Thymus (tissue), 11 donors: Measurements from ENCODE around the gene ZNF180. TPM values are rescaled to one million over a fixed set of nuclear protein-coding genes. Genes with fewer than 3 reads are reported as not detected.
"Not testable (repeated sequence)": the region's sequence is repeated elsewhere in the genome, so short reads cannot be mapped to it uniquely, and the experiment has no call there.

Experiments
- DNase-seq, 9 donors: peaks; one replicate each; pipeline ENCODE4 v3.0.0-alpha.2; 2013; ENCODE audit warnings: low spot score in 9 of 9, low read depth in 6 of 9, missing footprints in 1 of 9
- H3K27ac ChIP-seq, 2 donors: one replicate each; pipeline ENCODE4 v1.5.1; 2013; ENCODE audit warnings: control low read depth in 1 of 2, low read depth in 1 of 2, low read length in 1 of 2, mild to moderate bottlenecking in 1 of 2, moderate library complexity in 1 of 2
- H3K27me3 ChIP-seq, 2 donors: one replicate each; pipeline ENCODE4 v1.5.1; 2013; ENCODE audit warnings: low read length in 1 of 2; ENCODE audit not compliant: control insufficient read depth in 2 of 2, insufficient read depth in 1 of 2
- H3K36me3 ChIP-seq, 2 donors: one replicate each; pipeline ENCODE4 v1.5.1; 2013; ENCODE audit warnings: low read length in 1 of 2, mild to moderate bottlenecking in 1 of 2, moderate library complexity in 1 of 2; ENCODE audit not compliant: control insufficient read depth in 2 of 2, insufficient read depth in 2 of 2
- H3K4me1 ChIP-seq, 2 donors: one replicate each; pipeline ENCODE4 v1.5.1; 2013; ENCODE audit warnings: low read length in 2 of 2; ENCODE audit not compliant: control insufficient read depth in 2 of 2, insufficient read depth in 2 of 2
- H3K4me3 ChIP-seq, 2 donors: one replicate each; pipeline ENCODE4 v1.5.1; 2013; ENCODE audit warnings: low read length in 2 of 2, control low read depth in 1 of 2, mild to moderate bottlenecking in 1 of 2
- H3K9me3 ChIP-seq, 2 donors: one replicate each; pipeline ENCODE4 v1.5.1; 2013; ENCODE audit warnings: low read length in 1 of 2, mild to moderate bottlenecking in 1 of 2; ENCODE audit not compliant: control insufficient read depth in 2 of 2, insufficient read depth in 1 of 2
- WGBS: extraction: QIAGEN DNeasy Blood & Tissue Kit; methylation state at CpG from one replicate; pipeline ENCODE4 v1.1.7; 2013; 5-methylcytosine and 5-hydroxymethylcytosine counted together
- polyA plus RNA-seq: library from polyadenylated mRNA; stranded (reverse); fragments of 200-250 nt; gene quantifications from one replicate; pipeline ENCODE4 v1.2.3, GENCODE V29; 2013
- total RNA-seq: library from RNA; stranded (reverse); fragments of 120-200 nt; gene quantifications from one replicate; pipeline ENCODE4 v1.2.4, GENCODE V29; 2013
- donor health status: healthy.

ZNF180 gene
- total and polyA plus RNA-seq, 2 donors: 8.3 to 11.6 TPM

DNA sequence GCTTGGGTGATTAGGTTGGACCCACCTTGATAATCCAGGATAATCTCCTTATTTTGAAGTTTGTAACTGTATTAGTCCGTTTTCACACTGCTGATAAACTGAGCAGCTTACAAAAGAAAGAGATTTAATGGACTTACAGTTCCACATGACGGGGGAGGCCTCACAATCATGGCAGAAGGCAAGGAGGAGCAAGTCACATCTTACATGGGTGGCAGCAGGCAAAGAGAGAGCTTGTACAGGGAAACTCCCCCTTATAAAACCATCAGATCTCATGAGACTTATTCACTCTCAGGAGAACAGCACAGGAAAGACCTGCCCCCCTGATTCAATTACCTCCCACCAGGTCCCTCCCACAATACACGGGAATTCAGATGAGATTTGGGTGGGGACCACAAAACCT lies 35.0 kb upstream of the ZNF180 start:
- whole genome bisulfite sequencing: 65% methylated on average over 3 of the region's 3 CpGs

DNA sequence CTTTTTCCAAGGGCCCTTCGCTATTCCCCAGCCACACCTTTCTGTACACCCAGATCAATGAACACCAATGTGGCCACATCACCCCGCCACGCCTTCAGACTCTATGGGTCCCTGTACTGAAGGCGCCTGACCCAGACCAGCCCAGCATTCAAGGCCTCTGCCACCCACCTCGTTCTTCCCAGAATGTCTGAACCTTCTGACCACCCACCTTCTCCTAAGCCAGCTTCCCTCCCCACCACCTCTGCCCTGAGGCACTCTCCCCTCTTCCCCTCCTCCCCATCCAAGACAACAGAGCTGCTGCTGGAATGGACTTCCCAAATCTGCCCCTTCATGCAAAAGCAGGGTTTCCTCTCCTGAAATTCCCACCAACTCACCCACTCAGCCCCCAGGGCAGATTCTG lies 32.5 kb upstream of the ZNF180 start:
- H3K4me1 ChIP-seq: no peaks in the 10 kb centered on the region
- H3K36me3 ChIP-seq: no peaks in the 10 kb centered on the region
- H3K9me3 ChIP-seq: peaks cover 0 to 5% of the 10 kb centered on the region in 2 donors
- H3K27me3 ChIP-seq: no peaks in the 10 kb centered on the region
- H3K27ac ChIP-seq: no peak overlapping the region
- no peak for DNase-seq
- WGBS: 89% methylated on average over 5 of the region's 5 CpGs
- H3K4me3 ChIP-seq: no peak overlapping the region

More for the DNA sequence above, 35.0 kb upstream of the ZNF180 start:
- not testable (repeated sequence) for H3K4me3 ChIP-seq, H3K27ac ChIP-seq, H3K36me3 ChIP-seq, H3K9me3 ChIP-seq, H3K27me3 ChIP-seq, H3K4me1 ChIP-seq, DNase-seq

DNA sequence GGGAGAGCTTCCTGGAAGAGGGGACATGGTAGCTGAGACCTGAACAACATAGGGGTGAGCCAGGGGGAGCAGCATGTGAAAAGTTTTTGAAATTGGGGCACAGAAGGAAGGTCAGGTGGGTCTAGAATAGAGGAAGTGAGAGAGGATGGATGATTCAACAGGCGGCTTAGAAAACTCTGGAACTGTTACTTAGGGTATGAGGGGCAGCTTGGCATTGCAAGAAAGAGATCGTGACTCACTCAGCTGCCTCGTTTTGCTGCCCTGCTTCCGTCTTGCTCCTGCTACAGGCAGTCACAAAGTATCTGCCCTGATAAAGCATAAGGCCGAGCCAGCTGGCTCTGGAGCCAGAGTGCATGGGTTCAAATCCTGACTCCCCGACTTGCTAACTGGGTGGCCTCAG lies 30.5 kb upstream of the ZNF180 start:
- Histone ChIP-seq H3K9me3 (peaks cover 0 to 5% of the 10 kb centered on the region in 2 donors), H3K4me1 (no peaks in the 10 kb centered on the region), H3K36me3 (no peaks in the 10 kb centered on the region), H3K27ac (no peak overlapping the region), H3K27me3 (no peaks in the 10 kb centered on the region), H3K4me3 (no peak overlapping the region)
- WGBS: 77% methylated on average over 6 of the region's 6 CpGs
- DNase-seq: no peak

DNA sequence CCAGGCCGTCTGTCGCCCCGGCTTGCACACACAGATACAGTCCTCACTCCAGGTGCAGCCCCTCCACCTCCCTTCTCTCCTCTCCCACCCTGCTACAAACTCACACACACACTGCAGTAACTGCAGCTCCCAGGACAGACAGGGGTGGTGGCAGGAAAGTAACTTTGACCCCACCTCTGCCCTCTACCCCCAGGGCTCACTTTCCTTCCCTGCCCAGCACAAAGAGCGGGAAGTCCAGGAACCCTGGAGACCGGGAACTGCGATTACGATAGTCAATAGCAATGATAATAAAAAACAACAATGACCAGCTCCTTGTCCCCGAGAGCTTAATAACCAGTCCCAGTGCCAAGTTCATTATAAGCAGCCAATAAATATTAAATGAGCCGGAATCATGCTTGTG lies 29.2 kb upstream of the ZNF180 start, which contains the start of gene CEACAM20:
CEACAM20 (minus strand) TSS at position 140 of the 400 bp plus-strand sequence. CDS start 166 bp downstream, outside the sequence.
- 87% methylated on average over 9 of the region's 9 CpGs for WGBS

DNA sequence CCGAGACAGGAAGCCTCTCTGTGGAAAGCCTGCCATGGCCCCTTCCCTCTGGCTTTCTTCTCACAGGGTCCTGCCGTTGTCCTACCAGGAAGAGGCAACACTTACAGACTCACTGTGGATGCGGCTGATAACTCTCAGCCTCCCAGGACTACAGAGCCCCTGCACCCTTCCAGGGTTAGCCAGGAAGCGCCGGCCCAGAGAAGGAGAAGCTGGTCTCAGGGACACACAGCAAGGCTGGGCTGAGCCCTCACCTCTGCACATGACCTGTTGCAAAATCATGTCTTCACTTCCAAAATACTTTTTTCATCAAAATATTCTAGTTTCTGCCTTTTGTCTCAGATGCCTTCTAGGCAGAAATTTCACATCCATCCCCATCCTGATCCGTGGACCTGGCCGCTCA lies 27.2 kb upstream of the ZNF180 start:
- Histone ChIP-seq H3K4me1 (no peaks in the 10 kb centered on the region), H3K4me3 (no peak overlapping the region), H3K9me3 (no peaks in the 10 kb centered on the region), H3K27ac (no peak overlapping the region), H3K36me3 (no peaks in the 10 kb centered on the region), H3K27me3 (no peaks in the 10 kb centered on the region)
- 81% methylated on average over 7 of the region's 7 CpGs for WGBS
- no peak for DNase-seq

More for the DNA sequence above, 29.2 kb upstream of the ZNF180 start, which contains the start of gene CEACAM20:
- Histone ChIP-seq H3K27ac (no peak within 1 kb of the TSS), H3K4me3 (no peak within 1 kb of the TSS), H3K9me3 (no peaks in the 10 kb centered on the region), H3K36me3 (no peaks in the 10 kb centered on the region), H3K4me1 (no peaks in the 10 kb centered on the region), H3K27me3 (no peaks in the 10 kb centered on the region)
- no peak for DNase-seq

DNA sequence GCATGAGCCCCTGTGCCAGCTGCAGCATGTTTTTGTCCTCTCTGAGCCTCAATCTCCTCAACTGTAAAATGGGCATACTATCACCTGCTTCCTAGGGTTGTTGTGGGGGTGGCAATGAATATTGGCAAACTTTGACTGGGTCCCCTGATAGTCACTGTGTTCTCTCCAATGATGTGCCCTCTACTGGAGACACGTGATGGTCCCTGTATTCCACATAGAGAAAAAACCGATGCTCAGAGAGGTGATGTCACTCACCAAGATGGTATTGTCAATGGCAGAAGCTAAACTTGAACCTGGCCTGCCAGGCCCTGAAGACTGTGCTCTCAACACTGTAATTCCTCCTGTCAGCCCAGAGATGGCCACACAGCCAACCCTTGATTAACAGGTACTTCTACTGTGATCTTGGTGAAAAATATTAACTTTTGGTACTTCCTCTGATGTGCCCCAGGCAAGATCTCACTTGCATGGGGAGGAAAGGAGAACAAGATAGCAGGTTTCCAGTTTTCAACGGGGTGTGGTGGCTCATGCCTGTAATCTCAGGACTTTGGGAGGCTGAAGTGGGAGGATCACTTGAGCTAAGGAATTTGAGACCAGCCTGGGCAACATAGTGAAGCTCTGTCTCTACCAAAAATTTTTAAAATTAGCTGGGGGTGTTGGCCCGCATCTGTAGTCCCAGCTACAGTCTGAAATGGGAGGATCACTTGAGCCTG lies 25.6 kb upstream of the ZNF180 start:
- Histone ChIP-seq H3K27me3 (no peaks in the 10 kb centered on the region), H3K4me1 (no peaks in the 10 kb centered on the region), H3K36me3 (no peaks in the 10 kb centered on the region), H3K4me3 (no peak overlapping the region), H3K27ac (no peak overlapping the region), H3K9me3 (no peaks in the 10 kb centered on the region)
- WGBS: 33% methylated on average over 4 of the region's 4 CpGs
- DNase-seq: no peak

DNA sequence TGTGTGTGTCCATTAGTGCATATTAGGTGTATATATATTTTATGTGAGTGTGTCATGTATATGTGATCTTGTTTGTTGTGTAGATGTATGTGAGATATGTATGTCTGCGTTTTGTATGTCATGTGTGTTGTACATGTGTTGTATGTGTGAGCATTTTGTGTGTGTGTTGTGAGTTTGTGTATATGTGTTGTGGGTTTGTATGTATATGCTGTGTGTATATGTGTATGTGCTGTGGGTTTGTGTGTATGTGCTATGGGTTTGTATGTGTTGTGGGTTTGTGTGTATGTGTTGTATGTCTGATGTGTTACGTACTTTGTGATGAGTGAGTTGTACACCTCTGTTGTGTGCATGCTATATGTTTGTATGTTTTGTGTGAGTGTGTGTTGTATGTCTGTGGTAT lies 21.0 kb upstream of the ZNF180 start:
- Histone ChIP-seq H3K4me1 (no peaks in the 10 kb centered on the region), H3K36me3 (no peaks in the 10 kb centered on the region), H3K27ac (no peak overlapping the region), H3K9me3 (peaks cover 0 to 2% of the 10 kb centered on the region in 2 donors), H3K4me3 (no peak overlapping the region), H3K27me3 (no peaks in the 10 kb centered on the region)
- 95% methylated on average over 2 of the region's 2 CpGs for WGBS
- DNase-seq: no peak

DNA sequence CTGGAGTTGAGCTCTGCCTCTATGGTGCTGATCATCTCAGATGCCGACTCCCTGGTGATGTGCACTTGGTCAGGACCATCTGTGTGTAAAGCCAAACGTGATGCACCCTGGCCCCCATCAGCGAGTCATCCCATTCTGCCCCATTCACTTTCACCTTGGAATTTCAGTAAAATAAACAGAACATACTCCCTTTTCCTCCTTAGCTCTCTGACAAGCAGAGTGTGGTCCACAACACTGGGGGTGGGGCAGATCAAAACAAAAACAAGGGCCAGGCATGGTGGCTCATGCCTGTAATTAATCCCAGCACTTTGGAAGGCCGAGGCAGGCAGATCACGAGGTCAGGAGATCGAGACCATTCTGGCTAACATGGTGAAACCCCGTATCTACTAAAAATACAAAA lies 16.8 kb upstream of the ZNF180 start:
- Histone ChIP-seq H3K4me1 (no peaks in the 10 kb centered on the region), H3K36me3 (no peaks in the 10 kb centered on the region), H3K9me3 (peaks cover 0 to 2% of the 10 kb centered on the region in 2 donors), H3K27me3 (no peaks in the 10 kb centered on the region), H3K4me3 (no peak overlapping the region), H3K27ac (no peak overlapping the region)
- no peak for DNase-seq
- WGBS: 88% methylated on average over 7 of the region's 7 CpGs

DNA sequence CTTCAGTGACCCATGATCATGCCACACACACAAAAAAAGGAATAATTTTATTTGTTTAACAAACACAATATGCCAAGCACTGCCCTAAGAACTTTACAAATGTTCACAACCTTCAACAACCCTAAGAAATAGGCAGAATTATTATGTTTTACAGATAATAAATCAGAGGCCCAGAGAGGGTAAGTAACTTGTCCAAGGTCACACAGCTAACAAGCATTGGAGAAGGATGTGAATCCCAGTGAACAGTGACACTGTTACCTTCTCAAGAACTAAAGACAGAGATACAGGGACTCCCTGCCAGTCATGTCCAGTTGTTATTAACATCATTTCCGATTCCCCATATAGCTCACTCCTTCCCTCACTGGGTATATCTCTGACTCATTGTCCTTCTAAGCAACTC lies 15.6 kb upstream of the ZNF180 start:
- 96% methylated on average over 1 of the region's 1 CpG for WGBS
- H3K27ac ChIP-seq: no peak overlapping the region
- no peaks in the 10 kb centered on the region for H3K27me3 ChIP-seq
- DNase-seq: no peak
- no peaks in the 10 kb centered on the region for H3K36me3 ChIP-seq
- H3K4me1 ChIP-seq: no peaks in the 10 kb centered on the region
- no peak overlapping the region for H3K4me3 ChIP-seq
- peaks cover 0 to 2% of the 10 kb centered on the region in 2 donors for H3K9me3 ChIP-seq
